ENCODE measurements around the gene DHX35.
"Not testable (repeated sequence)": the region's sequence is repeated elsewhere in the genome, so short reads cannot be mapped to it uniquely, and the experiment has no call there.

The DHX35 gene

DNA sequence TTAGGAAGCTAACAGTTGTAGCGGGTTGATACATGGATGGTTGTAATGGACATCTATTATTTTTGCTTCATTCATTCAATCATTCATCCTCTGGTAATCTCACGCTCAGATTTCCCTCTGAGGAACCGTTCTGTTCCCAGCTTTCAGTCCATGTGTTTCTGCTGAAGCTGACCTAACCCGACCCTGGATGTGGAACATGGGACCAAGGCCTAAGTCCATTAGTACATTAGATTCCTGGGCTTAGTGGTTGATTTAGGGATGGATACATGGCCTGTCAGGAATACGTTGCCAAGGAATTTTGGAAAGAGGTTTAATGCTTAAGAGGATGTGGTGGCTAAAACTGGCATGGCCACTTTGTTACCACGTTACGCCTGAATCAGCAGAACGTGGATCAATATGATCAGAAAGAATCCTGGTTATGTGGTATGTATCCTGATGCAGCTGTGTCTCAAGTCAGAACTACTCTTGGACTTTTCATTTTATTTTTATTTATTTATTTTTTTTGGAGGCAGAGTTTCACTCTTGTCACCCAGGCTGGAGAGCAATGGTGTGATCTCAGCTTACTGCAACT is 4.1 kb upstream of the DHX35 start:
- Histone ChIP-seq H3K36me3 (ENCODE audit: insufficient read depth, low read length) (peaks cover 18% of the 10 kb centered on the region; the same call in 1 of the 2 replicates), H4K20me1 (ENCODE audit: insufficient read depth, low read length, poor library complexity, severe bottlenecking) (no peaks in the 10 kb centered on the region), H3K4me1 (ENCODE audit: insufficient read depth, low read length, poor library complexity, severe bottlenecking) (peaks cover 13% of the 10 kb centered on the region), H3F3A (ENCODE audit: low read depth) (peaks cover 9% of the 10 kb centered on the region; the same call in 1 of the 2 replicates), H3K27me3 (ENCODE audit: insufficient read depth, low read length, poor library complexity, severe bottlenecking) (no peaks in the 10 kb centered on the region), H3K4me3 (ENCODE audit: low read length, poor library complexity, severe bottlenecking) (no peak overlapping the region), H3K79me2 (ENCODE audit: insufficient read depth, low read length) (peaks cover 14% of the 10 kb centered on the region), H2AFZ (ENCODE audit: low read length) (no peak overlapping the region), H3K4me2 (ENCODE audit: low read depth, low read length, poor library complexity, severe bottlenecking) (no peak overlapping the region), H3K9me2 (replicated peaks; ENCODE audit: low read depth, low read length) (no peaks in the 10 kb centered on the region), H3K9me3 (ENCODE audit: insufficient read depth, low read depth, low read length) (no peaks in the 10 kb centered on the region), H3K9ac (ENCODE audit: low read depth, low read length, poor library complexity, severe bottlenecking) (no peak overlapping the region)
- TF ChIP-seq EZH2phosphoT487 (IDR thresholded peaks at IDR 0.05; ENCODE audit: borderline replicate concordance): no peak
- TF ChIP-seq, protein P1, sequence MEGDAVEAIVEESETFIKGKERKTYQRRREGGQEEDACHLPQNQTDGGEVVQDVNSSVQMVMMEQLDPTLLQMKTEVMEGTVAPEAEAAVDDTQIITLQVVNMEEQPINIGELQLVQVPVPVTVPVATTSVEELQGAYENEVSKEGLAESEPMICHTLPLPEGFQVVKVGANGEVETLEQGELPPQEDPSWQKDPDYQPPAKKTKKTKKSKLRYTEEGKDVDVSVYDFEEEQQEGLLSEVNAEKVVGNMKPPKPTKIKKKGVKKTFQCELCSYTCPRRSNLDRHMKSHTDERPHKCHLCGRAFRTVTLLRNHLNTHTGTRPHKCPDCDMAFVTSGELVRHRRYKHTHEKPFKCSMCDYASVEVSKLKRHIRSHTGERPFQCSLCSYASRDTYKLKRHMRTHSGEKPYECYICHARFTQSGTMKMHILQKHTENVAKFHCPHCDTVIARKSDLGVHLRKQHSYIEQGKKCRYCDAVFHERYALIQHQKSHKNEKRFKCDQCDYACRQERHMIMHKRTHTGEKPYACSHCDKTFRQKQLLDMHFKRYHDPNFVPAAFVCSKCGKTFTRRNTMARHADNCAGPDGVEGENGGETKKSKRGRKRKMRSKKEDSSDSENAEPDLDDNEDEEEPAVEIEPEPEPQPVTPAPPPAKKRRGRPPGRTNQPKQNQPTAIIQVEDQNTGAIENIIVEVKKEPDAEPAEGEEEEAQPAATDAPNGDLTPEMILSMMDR (conservative IDR thresholded peaks at IDR 0.05; ENCODE audit: low read length): no peak

- H3K36me3 ChIP-seq (ENCODE audit: insufficient read depth, low read length); H3F3A ChIP-seq (ENCODE audit: low read depth); H3K9ac ChIP-seq (ENCODE audit: low read depth, low read length, poor library complexity, severe bottlenecking); H3K27me3 ChIP-seq (ENCODE audit: insufficient read depth, low read length, poor library complexity, severe bottlenecking); H3K9me2 ChIP-seq (replicated peaks; ENCODE audit: low read depth, low read length); H3K9me3 ChIP-seq (ENCODE audit: insufficient read depth, low read depth, low read length); H3K4me3 ChIP-seq (ENCODE audit: low read length, poor library complexity, severe bottlenecking); H4K20me1 ChIP-seq (ENCODE audit: insufficient read depth, low read length, poor library complexity, severe bottlenecking); H2AFZ ChIP-seq (ENCODE audit: low read length): not testable (repeated sequence)
- peaks cover 35% of the 10 kb centered on the region for H3K79me2 ChIP-seq (ENCODE audit: insufficient read depth, low read length)
- H3K4me1 ChIP-seq (ENCODE audit: insufficient read depth, low read length, poor library complexity, severe bottlenecking): peaks cover 26% of the 10 kb centered on the region
- peak overlapping the region; percentile 80 for H3K4me2 ChIP-seq (ENCODE audit: low read depth, low read length, poor library complexity, severe bottlenecking)
These were observed 1.9 kb upstream of the DHX35 start for GRCh38 chr20:38960187-38960687.

DNA sequence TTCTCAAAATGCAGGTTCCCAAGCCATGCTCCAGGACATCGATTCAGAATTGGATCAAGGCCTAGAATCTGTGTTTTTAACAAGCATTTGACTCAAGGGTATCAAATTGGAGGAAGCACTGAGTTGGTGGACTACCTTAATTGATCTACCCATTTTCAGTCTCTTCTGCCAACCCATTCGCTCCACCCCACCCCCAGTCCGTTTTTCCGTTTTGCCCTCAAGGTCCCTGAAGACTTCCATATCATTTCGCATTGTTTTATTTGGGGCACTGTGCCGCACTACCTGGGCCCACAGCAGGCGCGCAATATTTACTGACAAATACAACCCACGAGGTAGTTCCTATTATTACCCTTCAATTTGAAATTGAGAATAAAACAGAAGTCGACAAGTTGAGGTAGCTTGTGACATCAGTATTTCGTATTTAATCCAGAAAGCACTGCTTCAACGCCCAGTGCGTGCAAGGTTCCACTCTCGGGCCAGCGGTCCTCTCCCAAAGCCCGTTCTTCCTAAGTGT is 557 bp upstream of the DHX35 start:
- H3K79me2 ChIP-seq (ENCODE audit: insufficient read depth, low read length): peaks cover 42% of the 10 kb centered on the region

GRCh38 chr20:38962928-38963401 is 821 bp downstream of the DHX35 start:
- TF ChIP-seq EZH2phosphoT487 (IDR thresholded peaks at IDR 0.05; ENCODE audit: borderline replicate concordance): no peak
- TF ChIP-seq, protein P1 (conservative IDR thresholded peaks at IDR 0.05; ENCODE audit: low read length): 0 out of 2 replicates have a peak, but pooled peaks have one; percentile 14
- no peaks in the 10 kb centered on the region for H3K9me2 ChIP-seq (replicated peaks; ENCODE audit: low read depth, low read length)

More for the DNA sequence above, 557 bp upstream of the DHX35 start:
- H2AFZ ChIP-seq (ENCODE audit: low read length): peak overlapping the region; percentile 93
- no peaks in the 10 kb centered on the region for H4K20me1 ChIP-seq (ENCODE audit: insufficient read depth, low read length, poor library complexity, severe bottlenecking)
- H3K27me3 ChIP-seq (ENCODE audit: insufficient read depth, low read length, poor library complexity, severe bottlenecking): no peaks in the 10 kb centered on the region
- peak overlapping the region; percentile 80 for H3K4me2 ChIP-seq (ENCODE audit: low read depth, low read length, poor library complexity, severe bottlenecking)
- H3K9ac ChIP-seq (ENCODE audit: low read depth, low read length, poor library complexity, severe bottlenecking): peak overlapping the region; percentile 86
- no peaks in the 10 kb centered on the region for H3K9me2 ChIP-seq (replicated peaks; ENCODE audit: low read depth, low read length)
- H3K4me1 ChIP-seq (ENCODE audit: insufficient read depth, low read length, poor library complexity, severe bottlenecking): peaks cover 26% of the 10 kb centered on the region
- no peaks in the 10 kb centered on the region for H3K36me3 ChIP-seq (ENCODE audit: insufficient read depth, low read length)
- no peaks in the 10 kb centered on the region for H3K9me3 ChIP-seq (ENCODE audit: insufficient read depth, low read depth, low read length)
- H3K4me3 ChIP-seq (ENCODE audit: low read length, poor library complexity, severe bottlenecking): peak overlapping the region; percentile 94
- TF ChIP-seq EZH2phosphoT487 (IDR thresholded peaks at IDR 0.05; ENCODE audit: borderline replicate concordance): no peak
- peaks cover 9% of the 10 kb centered on the region; the same call in 1 of the 2 replicates for H3F3A ChIP-seq (ENCODE audit: low read depth)

More at GRCh38 chr20:38962928-38963401, 821 bp downstream of the DHX35 start:
- Histone ChIP-seq H3K27me3 (ENCODE audit: insufficient read depth, low read length, poor library complexity, severe bottlenecking) (no peaks in the 10 kb centered on the region), H3F3A (ENCODE audit: low read depth) (peaks cover 3% of the 10 kb centered on the region; the same call in 1 of the 2 replicates), H3K9me3 (ENCODE audit: insufficient read depth, low read depth, low read length) (no peaks in the 10 kb centered on the region), H3K9ac (ENCODE audit: low read depth, low read length, poor library complexity, severe bottlenecking) (peak overlapping the region; percentile 86), H3K4me3 (ENCODE audit: low read length, poor library complexity, severe bottlenecking) (peak overlapping the region; percentile 94), H2AFZ (ENCODE audit: low read length) (peak overlapping the region; percentile 90), H3K36me3 (ENCODE audit: insufficient read depth, low read length) (no peaks in the 10 kb centered on the region), H3K79me2 (ENCODE audit: insufficient read depth, low read length) (peaks cover 53% of the 10 kb centered on the region), H4K20me1 (ENCODE audit: insufficient read depth, low read length, poor library complexity, severe bottlenecking) (no peaks in the 10 kb centered on the region), H3K4me2 (ENCODE audit: low read depth, low read length, poor library complexity, severe bottlenecking) (peak overlapping the region; percentile 89), H3K4me1 (ENCODE audit: insufficient read depth, low read length, poor library complexity, severe bottlenecking) (peaks cover 26% of the 10 kb centered on the region)

Data from Loucy (cell line).